ENCODE results near the gene RANBP9.

DNA sequence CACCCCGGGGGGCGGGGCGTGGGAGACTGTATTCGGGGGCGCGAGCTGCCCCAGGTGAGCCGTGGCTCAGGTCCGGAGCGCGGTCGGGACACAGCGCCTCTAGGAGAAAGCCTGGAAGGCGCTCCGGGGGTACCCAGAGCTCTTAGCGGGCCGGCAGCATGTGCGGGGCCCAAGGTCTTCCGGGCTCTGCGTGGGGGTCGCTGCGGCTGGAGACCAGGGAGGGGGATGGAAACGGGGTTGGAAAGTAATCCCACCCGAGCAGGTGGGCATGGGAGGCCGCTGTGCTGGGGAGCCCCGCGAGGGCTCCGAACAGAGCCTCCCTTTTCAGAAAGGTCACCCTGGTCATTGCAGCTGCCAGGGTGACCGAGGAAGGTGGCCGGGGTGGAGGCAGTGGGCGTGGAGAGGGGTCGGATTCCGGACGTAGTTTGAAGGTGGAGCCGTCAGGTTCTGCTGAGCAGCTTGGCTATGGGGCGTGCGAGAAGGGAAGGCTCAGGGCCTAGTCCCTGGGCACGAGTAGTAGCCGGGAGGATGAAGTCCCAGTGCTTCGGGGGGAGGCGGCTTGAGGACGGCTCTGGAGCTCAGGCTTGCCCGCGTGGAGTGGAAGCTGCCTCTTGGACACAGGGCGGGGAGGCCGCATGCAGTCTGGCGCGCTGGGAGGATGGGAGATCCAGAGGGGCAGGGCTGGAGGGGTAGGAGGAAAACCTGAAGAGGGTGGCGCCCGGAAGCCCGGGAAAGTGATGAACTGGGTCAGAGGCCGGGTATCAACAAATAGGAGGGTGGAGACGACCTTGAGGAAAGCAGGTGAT lies 136.9 kb downstream of the RANBP9 start, which contains the start of gene SIRT5:
- TF ChIP-seq GATA2 (IDR thresholded peaks at IDR 0.05; ENCODE audit: low read depth, low read length) (no peak), GATA3 (IDR thresholded peaks at IDR 0.05; ENCODE audit: low read depth, low read length) (no peak)

Data from SH-SY5Y (cell line).